Spleen (tissue), 11 donors: Measurements from ENCODE around the gene XPNPEP1. TPM values are rescaled to one million over a fixed set of nuclear protein-coding genes. Genes with fewer than 3 reads are reported as not detected.

ENCODE experiments used
- DNase-seq: peaks from one replicate; pipeline ENCODE4 v3.0.0-alpha.2; 2020
- H3K27ac ChIP-seq, 8 donors: fragments of 200-600 bp; sonication (generic) in 7 of 8; 1 replicate in 4 of 8; 2 replicates in 4 of 8; pipeline versions ENCODE4 v1.5.0 to v1.8.0; 2016 to 2021; ENCODE audit warnings: inconsistent platforms in 4 of 8, mild to moderate bottlenecking in 4 of 8, moderate library complexity in 1 of 8
- H3K27me3 ChIP-seq, 7 donors: fragments of 200-600 bp; sonication (generic) in 6 of 7; replicated peaks in 1 of 7; 1 replicate in 4 of 7; 2 replicates in 3 of 7; pipeline versions ENCODE4 v1.5.0 to v1.8.0; 2016 to 2021; ENCODE audit warnings: inconsistent platforms in 3 of 7, mild to moderate bottlenecking in 1 of 7
- H3K36me3 ChIP-seq, 6 donors: fragments of 200-600 bp; sonication (generic) in 5 of 6; 1 replicate in 4 of 6; 2 replicates in 2 of 6; pipeline versions ENCODE4 v1.5.0 to v1.8.0; 2016 to 2021; ENCODE audit warnings: inconsistent platforms in 2 of 6
- H3K4me1 ChIP-seq, 6 donors: fragments of 200-600 bp; sonication (generic) in 5 of 6; 1 replicate in 3 of 6; 2 replicates in 3 of 6; pipeline versions ENCODE4 v1.5.0 to v1.8.0; 2016 to 2021; ENCODE audit warnings: inconsistent platforms in 3 of 6
- H3K4me3 ChIP-seq, 8 donors: fragments of 200-600 bp; sonication (generic) in 7 of 8; 1 replicate in 4 of 8; 2 replicates in 4 of 8; pipeline versions ENCODE4 v1.5.0 to v1.8.0; 2016 to 2021; ENCODE audit warnings: inconsistent platforms in 4 of 8, mild to moderate bottlenecking in 4 of 8, moderate library complexity in 2 of 8
- H3K9me3 ChIP-seq, 8 donors: fragments of 200-600 bp; sonication (generic) in 7 of 8; 1 replicate in 4 of 8; 2 replicates in 4 of 8; pipeline versions ENCODE4 v1.5.0 to v1.8.0; 2016 to 2021; ENCODE audit warnings: inconsistent platforms in 4 of 8
- CTCF ChIP-seq, 11 experiments: fragments of 200-600 bp in 7 of 11; fragments of 450-650 bp in 4 of 11; sonication (generic) in 4 of 11; IDR thresholded peaks in 8 of 11; conservative IDR thresholded peaks in 3 of 11; 1 replicate in 7 of 11; 2 replicates in 4 of 11; pipeline versions ENCODE4 v1.4.0 to v1.8.0; 2016 to 2021; ENCODE audit warnings: antibody characterized with exemption in 11 of 11, inconsistent platforms in 4 of 11, mild to moderate bottlenecking in 1 of 11
- POLR2A ChIP-seq, 3 donors: fragments of 450-650 bp; IDR thresholded peaks; one replicate each; pipeline ENCODE4 v1.5.1; 2017; ENCODE audit warnings: antibody characterized with exemption in 3 of 3, mild to moderate bottlenecking in 1 of 3
- POLR2AphosphoS5 ChIP-seq, 3 donors: sonication (generic); formaldehyde crosslinking; IDR thresholded peaks; one replicate each; pipeline ENCODE4 v1.5.1; 2017; ENCODE audit warnings: antibody characterized with exemption in 3 of 3
- WGBS, 5 donors: extraction: QIAGEN DNeasy Blood & Tissue Kit in 3 of 5; methylation state at CpG; one replicate each; pipeline versions ENCODE4 v1.1.5 to v1.1.7; 2013 to 2018; 5-methylcytosine and 5-hydroxymethylcytosine counted together
- intact Hi-C: fragments of 100-400 bp; cut with DNase I; formaldehyde crosslinking; loops from one replicate; pipeline ENCODE4 v1.15.0; 2023; ENCODE audit warnings: low total_unique reads
- polyA plus RNA-seq, 3 donors: library from polyadenylated mRNA; stranded (reverse); fragments of 200-250 nt; gene quantifications; one replicate each; pipeline ENCODE4 v1.2.1, GENCODE V29; 2013
- total RNA-seq, 7 donors: library from RNA; depleted of rRNA in 3 of 7; stranded (reverse); fragments of >200 nt in 3 of 7; fragmentation: NEBNext Ultra II Directional in 4 of 7; extraction: Animal tissue kit (Norgen Biotek cat#: 25700) in 4 of 7; gene quantifications; one replicate each; pipeline versions ENCODE4 v1.1.0 to v1.2.1, GENCODE V29; 2016 to 2021
- donor health status: healthy with polysubstance abuse.
- donor health status: DM: no; HTN: no; CAD: no; lungs with moderate emphysema.
- donor health status: DM: no; HTN: no; CAD: no.
- donor health status: Bipolar disorder and iron deficiency.
- donor health status: healthy.
- donor health status: DM: no; HTN: no; CAD: no.
- donor health status: DM: yes; HTN: yes; CAD: no.

The XPNPEP1 gene
- total and polyA plus RNA-seq, 10 donors, result 23.1 to 97.1 (median 63.7) TPM

DNA sequence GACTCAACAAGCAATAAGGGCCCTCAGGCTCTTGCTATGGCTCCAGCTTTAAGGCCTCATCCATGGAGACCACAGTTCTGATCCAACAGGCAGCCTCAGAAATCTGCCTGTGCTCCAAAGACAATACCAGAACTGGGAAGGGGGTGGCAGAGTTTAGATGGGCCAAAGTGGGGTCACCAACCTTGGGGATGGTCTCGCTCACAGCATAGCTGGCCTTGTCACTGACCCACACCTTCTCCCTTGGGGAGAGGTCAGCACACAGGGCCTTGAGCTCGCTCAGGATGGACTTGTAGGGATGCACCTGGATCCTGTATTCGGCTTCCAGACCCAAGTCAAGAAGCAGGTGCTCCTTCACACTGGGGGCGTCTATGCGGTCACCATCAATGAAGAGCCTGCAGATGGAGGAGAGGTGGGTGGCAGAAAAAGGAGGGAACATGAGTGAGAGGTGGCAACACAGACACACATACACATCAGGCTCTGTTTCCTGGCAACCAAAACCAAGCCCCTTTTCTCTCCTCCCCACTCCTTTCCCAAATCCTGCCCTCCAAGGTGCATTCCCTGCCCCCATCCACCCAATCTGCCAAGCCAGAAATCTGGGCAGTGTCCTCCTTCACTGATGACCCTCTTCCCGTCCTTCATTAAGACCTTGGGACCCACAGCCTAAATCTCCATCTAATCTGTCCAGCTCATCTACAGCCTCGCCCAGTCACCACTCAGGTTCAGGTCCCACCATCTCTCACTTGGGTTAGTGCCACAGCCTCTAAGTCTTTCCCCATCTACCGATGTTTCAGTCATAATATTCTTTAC lies 40.9 kb downstream of the XPNPEP1 start:
- DNase-seq, result no peak
- intact Hi-C loops, result loop anchor here (10.0 kb wide), 2 partner anchors 252 to 392 kb away; no protein-coding TSS in a partner anchor
- peaks cover 0 to 98% (median 55%) of the 10 kb centered on the region in 6 donors for H3K36me3 ChIP-seq
- H3K4me1 ChIP-seq, result peaks cover 0 to 15% (median 9%) of the 10 kb centered on the region in 6 donors
- no peak overlapping the region for H3K27ac ChIP-seq
- no peaks in the 10 kb centered on the region for H3K27me3 ChIP-seq
- H3K9me3 ChIP-seq, result no peaks in the 10 kb centered on the region
- WGBS, 5 donors, result 89 to 94% (median 92%) methylated on average over 8 of the region's 8 CpGs
- H3K4me3 ChIP-seq, result no peak overlapping the region
- TF ChIP-seq POLR2A (IDR thresholded peaks at IDR 0.05) (no peak), POLR2AphosphoS5 (IDR thresholded peaks at IDR 0.05) (no peak), CTCF (IDR thresholded peaks at IDR 0.05 in 8 of 11, conservative IDR thresholded peaks at IDR 0.05 in 3 of 11) (no peak)

DNA sequence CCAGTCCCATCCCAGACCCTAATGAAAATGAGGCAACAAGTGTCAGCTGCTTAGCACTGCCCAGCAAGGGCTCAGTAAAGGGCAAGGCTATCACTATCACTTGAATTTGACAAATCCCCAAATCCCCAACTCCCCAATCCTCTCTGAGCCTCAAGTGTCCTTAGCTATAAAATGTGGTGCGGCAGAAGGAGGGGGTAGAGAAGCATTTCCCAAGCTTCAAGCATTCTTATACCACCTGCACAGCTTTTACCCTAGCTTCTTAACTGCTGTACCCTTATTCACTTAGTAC lies 41.6 kb downstream of the XPNPEP1 start:
- intact Hi-C loops, result loop anchor here (10.0 kb wide), 2 partner anchors 253 to 393 kb away; no protein-coding TSS in a partner anchor
- 38 to 97% (median 95%) methylated on average over 1 of the region's 1 CpG for WGBS, 5 donors
- peaks cover 0 to 98% (median 58%) of the 10 kb centered on the region in 6 donors for H3K36me3 ChIP-seq
- H3K27ac ChIP-seq, result no peak overlapping the region
- TF ChIP-seq POLR2AphosphoS5 (IDR thresholded peaks at IDR 0.05) (no peak), POLR2A (IDR thresholded peaks at IDR 0.05) (no peak), CTCF (IDR thresholded peaks at IDR 0.05 in 8 of 11, conservative IDR thresholded peaks at IDR 0.05 in 3 of 11) (no peak)
- no peak for DNase-seq
- no peak overlapping the region for H3K4me3 ChIP-seq
- peaks cover 0 to 15% (median 9%) of the 10 kb centered on the region in 6 donors for H3K4me1 ChIP-seq
- no peaks in the 10 kb centered on the region for H3K27me3 ChIP-seq
- no peaks in the 10 kb centered on the region for H3K9me3 ChIP-seq

- intact Hi-C loops, result loop anchor here (10.0 kb wide), 2 partner anchors 254 to 394 kb away; no protein-coding TSS in a partner anchor
- WGBS, 5 donors, result 81 to 89% (median 83%) methylated on average over 8 of the region's 8 CpGs
- Histone ChIP-seq H3K4me1 (peaks cover 0 to 15% (median 9%) of the 10 kb centered on the region in 6 donors), H3K27ac (no peak overlapping the region), H3K36me3 (peaks cover 0 to 98% (median 64%) of the 10 kb centered on the region in 6 donors), H3K4me3 (no peak overlapping the region), H3K27me3 (no peaks in the 10 kb centered on the region), H3K9me3 (no peaks in the 10 kb centered on the region)
- DNase-seq, result no peak
- TF ChIP-seq POLR2A (IDR thresholded peaks at IDR 0.05), result no peak
- no peak for TF ChIP-seq CTCF (IDR thresholded peaks at IDR 0.05 in 8 of 11, conservative IDR thresholded peaks at IDR 0.05 in 3 of 11)
- TF ChIP-seq POLR2AphosphoS5 (IDR thresholded peaks at IDR 0.05), result no peak
These were observed 42.2 kb downstream of the XPNPEP1 start for GRCh38 chr10:109880886-109881768.
